Endothelial cell of umbilical vein (primary cell): Measurements from ENCODE around the gene TICRR. TPM values are rescaled to one million over a fixed set of nuclear protein-coding genes. Genes with fewer than 3 reads are reported as not detected.

Experiments
- BruUV-seq: library from RNA; stranded (reverse); fragments of 400-500 nt; replicated peaks from 2 replicates; lab custom pipeline; 2021; lab: Mats Ljungman, UMichigan
- CTCF ChIA-PET: fragments of 300-600, 350-600 bp; sonication (Branson Sonifier 250); formaldehyde crosslinking; loops from one replicate; lab custom pipeline; 2021; ENCODE audit warnings: antibody characterized with exemption, inconsistent platforms; lab: Charles Lee
- POLR2A ChIA-PET: fragments of 300-600, 350-600 bp; sonication (Branson Sonifier 250); formaldehyde crosslinking; loops from one replicate; lab custom pipeline; 2021; ENCODE audit warnings: antibody characterized with exemption, inconsistent platforms; lab: Charles Lee
- DNase-seq: peaks from one replicate; pipeline ENCODE4 v3.0.0-alpha.2; 2011; ENCODE audit warnings: low read depth, low spot score
- FAIRE-seq: peaks from 2 replicates; lab custom pipeline; 2011; peaks lifted over from hg19 to GRCh38; lab: Jason Lieb, UNC
- H2AFZ ChIP-seq: 2 replicates; pipeline ENCODE4 v1.6.0; 2012; ENCODE audit warnings: low read depth, low read length, control low read depth, inconsistent platforms
- H3K27ac ChIP-seq: 2 replicates; pipeline ENCODE4 v1.5.1; 2011; ENCODE audit warnings: low read depth, mild to moderate bottlenecking, control low read depth, low read length, moderate library complexity; ENCODE audit not compliant: insufficient read depth
- H3K27me3 ChIP-seq, 2 experiments: 2 replicates each; pipeline versions ENCODE4 v1.6.0 to v1.6.1; 2011; ENCODE audit warnings: low read length in 2 of 2, mixed read lengths in 1 of 2; ENCODE audit not compliant: control insufficient read depth in 2 of 2, insufficient read depth in 2 of 2
- H3K36me3 ChIP-seq, 2 experiments: 2 replicates in 1 of 2; 3 replicates in 1 of 2; pipeline ENCODE4 v1.5.1; 2011; ENCODE audit warnings: low read length in 2 of 2, mild to moderate bottlenecking in 1 of 2, moderate library complexity in 1 of 2; ENCODE audit not compliant: control insufficient read depth in 2 of 2, insufficient read depth in 2 of 2; ENCODE audit errors: extremely low read depth in 1 of 2
- H3K4me1 ChIP-seq: 3 replicates; pipeline ENCODE4 v1.5.1; 2011; ENCODE audit warnings: mild to moderate bottlenecking, low read length; ENCODE audit not compliant: control insufficient read depth, insufficient read depth; ENCODE audit errors: extremely low read depth
- H3K4me2 ChIP-seq: 2 replicates; pipeline ENCODE4 v1.6.1; 2011; ENCODE audit warnings: low read length, control low read depth, mixed read lengths; ENCODE audit not compliant: insufficient read depth
- H3K4me3 ChIP-seq, 3 experiments: fragments of 200-600 bp in 1 of 3; sonication (generic), shearing (Covaris generic) in 1 of 3; replicated peaks in 1 of 3; 2 replicates each; pipeline ENCODE4 v1.5.1; 2011 to 2016; ENCODE audit warnings: control low read depth in 3 of 3, low read length in 3 of 3, mild to moderate bottlenecking in 2 of 3, inconsistent platforms in 1 of 3, low read depth in 1 of 3, moderate library complexity in 1 of 3; ENCODE audit not compliant: insufficient read depth in 1 of 3
- H3K79me2 ChIP-seq: 2 replicates; pipeline ENCODE4 v1.6.0; 2012; ENCODE audit warnings: low read length, inconsistent platforms; ENCODE audit not compliant: control insufficient read depth, insufficient read depth
- H3K9ac ChIP-seq: replicated peaks from 2 replicates; pipeline ENCODE3; 2011; ENCODE audit warnings: low read length, control low read depth; ENCODE audit not compliant: insufficient read depth; ENCODE audit errors: extremely low read depth
- H3K9me1 ChIP-seq: replicated peaks from 3 replicates; pipeline ENCODE4 v1.6.0; 2011; ENCODE audit warnings: mild to moderate bottlenecking, low read length; ENCODE audit not compliant: control insufficient read depth, insufficient read depth; ENCODE audit errors: extremely low read depth
- H3K9me3 ChIP-seq: replicated peaks from 2 replicates; pipeline ENCODE4 v1.5.1; 2012; ENCODE audit warnings: low read length, inconsistent platforms; ENCODE audit not compliant: control insufficient read depth, insufficient read depth
- H4K20me1 ChIP-seq: replicated peaks from 2 replicates; pipeline ENCODE3; 2011; ENCODE audit warnings: mild to moderate bottlenecking, low read length; ENCODE audit not compliant: control insufficient read depth, insufficient read depth; ENCODE audit errors: extremely low read depth
- EZH2 ChIP-seq: IDR thresholded peaks from 2 replicates; pipeline ENCODE4 v1.6.1; 2012; ENCODE audit warnings: borderline replicate concordance, low read depth, mild to moderate bottlenecking, moderate library complexity, low read length, inconsistent platforms; ENCODE audit not compliant: severe bottlenecking
- FOS ChIP-seq: IDR thresholded peaks from 2 replicates; pipeline ENCODE4 v1.6.1; 2011; ENCODE audit warnings: mild to moderate bottlenecking, low read length, moderate library complexity, borderline replicate concordance; ENCODE audit not compliant: insufficient read depth
- GATA2 ChIP-seq: IDR thresholded peaks from 2 replicates; pipeline ENCODE4 v1.7.0; 2011; ENCODE audit warnings: low read depth, mild to moderate bottlenecking, moderate library complexity, mixed read lengths, low read length; ENCODE audit not compliant: insufficient read length, insufficient read depth
- JUN ChIP-seq: IDR thresholded peaks from 2 replicates; pipeline ENCODE4 v1.6.1; 2011; ENCODE audit warnings: borderline replicate concordance, low read depth; ENCODE audit not compliant: insufficient read length, insufficient read depth
- MYC ChIP-seq: IDR thresholded peaks from one replicate; pipeline ENCODE4 v1.6.1; 2011; ENCODE audit warnings: mild to moderate bottlenecking, low read depth, low read length
- POLR2A ChIP-seq: IDR thresholded peaks from 2 replicates; pipeline ENCODE4 v1.6.1; 2012; ENCODE audit warnings: low read depth, mild to moderate bottlenecking, control low read depth, low read length
- POLR2AphosphoS5 ChIP-seq: IDR thresholded peaks from 2 replicates; pipeline ENCODE4 v1.6.1; 2012; ENCODE audit warnings: low read depth, mild to moderate bottlenecking, control low read depth, low read length, moderate library complexity; ENCODE audit not compliant: insufficient read depth
- dilution Hi-C: fragments of 300-500 bp; cut with MboI; formaldehyde crosslinking; loops from one replicate; pipeline ENCODE4 v1.15.0; 2019; ENCODE audit warnings: low sequenced_read_pairs; ENCODE audit not compliant: extremely low pct_ligation_motif_present
- intact Hi-C: fragments of 100-400 bp; cut with micrococcal nuclease; formaldehyde crosslinking; loops from one replicate; pipeline ENCODE4 v1.10.0; 2022
- polyA plus RNA-seq, 4 experiments: library from polyadenylated mRNA; depleted of rRNA in 3 of 4; stranded (reverse) in 3 of 4; unstranded in 1 of 4; fragments of >200 nt; gene quantifications; 2 replicates each; pipeline versions ENCODE4 v1.2.1 to v1.2.3, GENCODE V29; 2011 to 2012; ENCODE audit warnings: missing spikeins in 1 of 4
- total RNA-seq: library from RNA; stranded (reverse); gene quantifications from 2 replicates; pipeline ENCODE4 v1.2.3, GENCODE V29; 2021
- TF ChIP-seq, protein P1 (sequence below): IDR thresholded peaks from 2 replicates; pipeline ENCODE4 v1.6.1; 2011; ENCODE audit not compliant: insufficient read depth, insufficient read length
- TF ChIP-seq, protein P2 (sequence below), 2 donors: IDR thresholded peaks; 1 replicate in 1 of 2; 2 replicates in 1 of 2; pipeline ENCODE4 v1.5.1; 2011; ENCODE audit warnings: low read length in 2 of 2, mild to moderate bottlenecking in 2 of 2, moderate library complexity in 2 of 2, control low read depth in 1 of 2, inconsistent platforms in 1 of 2, low read depth in 1 of 2; ENCODE audit not compliant: insufficient read depth in 1 of 2; ENCODE audit errors: extremely low read depth in 1 of 2

TICRR gene
- total and polyA plus RNA-seq, 2 donors (not counting 3 experiments of a cell fraction or from before 2014, with no cell fraction given), result 4.9 to 19.4 TPM

- FAIRE-seq (no peak), DNase-seq (no peak)
- no peaks in the 10 kb centered on the region for H3K79me2 ChIP-seq
- dilution Hi-C loops (no loop called here), intact Hi-C loops (no loop called here)
- no peaks in the 10 kb centered on the region for H4K20me1 ChIP-seq
- no peak overlapping the region for H3K27ac ChIP-seq
- H3K9me1 ChIP-seq, result no peaks in the 10 kb centered on the region
- peaks cover 10 to 52% of the 10 kb centered on the region in 2 experiments for H3K36me3 ChIP-seq
- H3K4me3 ChIP-seq, result no peak overlapping the region
- BruUV-seq, result no TSS peak
- ChIA-PET POLR2A (no interaction called here), CTCF (interaction anchor here (1.4 kb wide), 1 partner anchor 18 kb away, joined by 4 read pairs; no protein-coding TSS in a partner anchor)
- no peak for TF ChIP-seq GATA2
- no peak for TF ChIP-seq FOS
- TF ChIP-seq MYC, result no peak
- TF ChIP-seq POLR2AphosphoS5, result no peak
- TF ChIP-seq POLR2A, result no peak
- TF ChIP-seq JUN, result no peak
- TF ChIP-seq, protein P1, sequence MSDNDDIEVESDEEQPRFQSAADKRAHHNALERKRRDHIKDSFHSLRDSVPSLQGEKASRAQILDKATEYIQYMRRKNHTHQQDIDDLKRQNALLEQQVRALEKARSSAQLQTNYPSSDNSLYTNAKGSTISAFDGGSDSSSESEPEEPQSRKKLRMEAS, result no peak
- TF ChIP-seq, protein P2, sequence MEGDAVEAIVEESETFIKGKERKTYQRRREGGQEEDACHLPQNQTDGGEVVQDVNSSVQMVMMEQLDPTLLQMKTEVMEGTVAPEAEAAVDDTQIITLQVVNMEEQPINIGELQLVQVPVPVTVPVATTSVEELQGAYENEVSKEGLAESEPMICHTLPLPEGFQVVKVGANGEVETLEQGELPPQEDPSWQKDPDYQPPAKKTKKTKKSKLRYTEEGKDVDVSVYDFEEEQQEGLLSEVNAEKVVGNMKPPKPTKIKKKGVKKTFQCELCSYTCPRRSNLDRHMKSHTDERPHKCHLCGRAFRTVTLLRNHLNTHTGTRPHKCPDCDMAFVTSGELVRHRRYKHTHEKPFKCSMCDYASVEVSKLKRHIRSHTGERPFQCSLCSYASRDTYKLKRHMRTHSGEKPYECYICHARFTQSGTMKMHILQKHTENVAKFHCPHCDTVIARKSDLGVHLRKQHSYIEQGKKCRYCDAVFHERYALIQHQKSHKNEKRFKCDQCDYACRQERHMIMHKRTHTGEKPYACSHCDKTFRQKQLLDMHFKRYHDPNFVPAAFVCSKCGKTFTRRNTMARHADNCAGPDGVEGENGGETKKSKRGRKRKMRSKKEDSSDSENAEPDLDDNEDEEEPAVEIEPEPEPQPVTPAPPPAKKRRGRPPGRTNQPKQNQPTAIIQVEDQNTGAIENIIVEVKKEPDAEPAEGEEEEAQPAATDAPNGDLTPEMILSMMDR (IDR thresholded peaks at IDR 0.05; ENCODE audit: extremely low read depth in 1 of 2, insufficient read depth in 1 of 2, low read depth in 1 of 2, low read length in 2 of 2), result no peak
- TF ChIP-seq EZH2, result no peak
- no peak overlapping the region for H3K9ac ChIP-seq
- H3K27me3 ChIP-seq, result no peaks in the 10 kb centered on the region
- no peaks in the 10 kb centered on the region for H3K4me1 ChIP-seq
- H2AFZ ChIP-seq, result no peak overlapping the region
- H3K9me3 ChIP-seq, result no peaks in the 10 kb centered on the region
- H3K4me2 ChIP-seq, result no peak overlapping the region
These were observed 54.6 kb downstream of the TICRR start for GRCh38 chr15:89629829-89630228.
